OCI-LY7 (cell line): ENCODE data around the gene RMDN2. TPM values are rescaled to one million over a fixed set of nuclear protein-coding genes. Genes with fewer than 3 reads are reported as not detected.

ENCODE experiments used
- BruUV-seq: library from RNA; stranded (reverse); fragments of 400-500 nt; replicated peaks from 2 replicates; lab custom pipeline; 2021; lab: Mats Ljungman, UMichigan
- CTCF ChIA-PET: fragments of 300-600 bp; sonication (Branson Sonifier 250); formaldehyde crosslinking; loops from one replicate; lab custom pipeline; 2022; ENCODE audit warnings: antibody characterized with exemption; ENCODE audit not compliant: unreplicated experiment; lab: Charles Lee
- POLR2A ChIA-PET: fragments of 300-600 bp; sonication (Branson Sonifier 250); formaldehyde crosslinking; loops from one replicate; lab custom pipeline; 2022; ENCODE audit warnings: antibody characterized with exemption; lab: Charles Lee
- DNase-seq: peaks from one replicate; pipeline ENCODE4 v3.0.0-alpha.2; 2015; ENCODE audit warnings: low spot score
- H2AFZ ChIP-seq: fragments of 200-600 bp; sonication (generic), shearing (Covaris generic); 2 replicates; pipeline ENCODE4 v1.6.1; 2014; ENCODE audit warnings: mild to moderate bottlenecking, antibody characterized with exemption, low read length, moderate library complexity
- H3K27ac ChIP-seq: fragments of 200-600 bp; sonication (generic); 2 replicates; pipeline ENCODE4 v1.5.1; 2014; ENCODE audit warnings: mixed run types, low read depth, mild to moderate bottlenecking, moderate library complexity, low read length, inconsistent platforms; ENCODE audit not compliant: poor library complexity, severe bottlenecking
- H3K36me3 ChIP-seq: fragments of 200-600 bp; sonication (generic); 2 replicates; pipeline ENCODE4 v1.6.1; 2014; ENCODE audit warnings: mild to moderate bottlenecking, antibody characterized with exemption, low read length, moderate library complexity, mixed read lengths; ENCODE audit not compliant: insufficient read depth
- H3K4me1 ChIP-seq: fragments of 200-600 bp; sonication (generic); 2 replicates; pipeline ENCODE4 v1.5.1; 2014; ENCODE audit warnings: mild to moderate bottlenecking, low read length; ENCODE audit not compliant: insufficient read depth, poor library complexity, severe bottlenecking
- H3K4me2 ChIP-seq: fragments of 200-600 bp; sonication (generic); 2 replicates; pipeline ENCODE4 v1.6.1; 2014; ENCODE audit warnings: mild to moderate bottlenecking, low read length
- H3K4me3 ChIP-seq: fragments of 200-600 bp; sonication (generic); 2 replicates; pipeline ENCODE4 v1.5.1; 2014; ENCODE audit warnings: mild to moderate bottlenecking, low read depth, low read length; ENCODE audit not compliant: poor library complexity, severe bottlenecking
- H3K79me2 ChIP-seq: fragments of 200-600 bp; sonication (generic); 2 replicates; pipeline ENCODE4 v1.6.1; 2016; ENCODE audit warnings: low read depth, mild to moderate bottlenecking, low read length, moderate library complexity, mixed read lengths; ENCODE audit not compliant: insufficient read depth
- H3K9me2 ChIP-seq: fragments of 200-600 bp; sonication (generic); 2 replicates; pipeline ENCODE4 v1.6.1; 2016; ENCODE audit warnings: mild to moderate bottlenecking, low read length, mixed read lengths; ENCODE audit not compliant: insufficient read depth
- H3K9me3 ChIP-seq: fragments of 200-600 bp; sonication (generic); 2 replicates; pipeline ENCODE4 v1.6.1; 2014; ENCODE audit warnings: mild to moderate bottlenecking, mixed run types, low read length, mixed read lengths
- H4K20me1 ChIP-seq: fragments of 200-600 bp; sonication (generic); 2 replicates; pipeline ENCODE4 v1.6.1; 2014; ENCODE audit warnings: mild to moderate bottlenecking, antibody characterized with exemption, low read length, moderate library complexity, mixed read lengths; ENCODE audit not compliant: insufficient read depth
- EZH2phosphoT487 ChIP-seq: fragments of 200-600 bp; sonication (generic); IDR thresholded peaks from 2 replicates; pipeline ENCODE4 v1.6.1; 2018; ENCODE audit warnings: low read depth, borderline replicate concordance, mild to moderate bottlenecking, mixed run types, antibody characterized with exemption, low read length, moderate library complexity, mixed read lengths
- intact Hi-C: fragments of 100-400 bp; cut with micrococcal nuclease; formaldehyde crosslinking; loops from one replicate; pipeline ENCODE4 v1.10.0; 2022; ENCODE audit not compliant: unreplicated experiment
- total RNA-seq, 2 experiments: library from RNA; depleted of rRNA in 1 of 2; stranded (reverse); fragments of >200 nt in 1 of 2; shearing (Covaris generic) in 1 of 2; gene quantifications; 2 replicates each; pipeline ENCODE4 v1.2.3, GENCODE V29; 2014 to 2022
- TF ChIP-seq, protein P1 (sequence below): fragments of 200-600 bp; sonication (generic); conservative IDR thresholded peaks from 2 replicates; pipeline ENCODE4 v1.5.1; 2014; ENCODE audit warnings: mild to moderate bottlenecking, antibody characterized with exemption, low read length, moderate library complexity, mixed read lengths

Gene RMDN2
- total RNA-seq, 2 experiments from 2014 or later, result 0.50 to 3.1 TPM

DNA sequence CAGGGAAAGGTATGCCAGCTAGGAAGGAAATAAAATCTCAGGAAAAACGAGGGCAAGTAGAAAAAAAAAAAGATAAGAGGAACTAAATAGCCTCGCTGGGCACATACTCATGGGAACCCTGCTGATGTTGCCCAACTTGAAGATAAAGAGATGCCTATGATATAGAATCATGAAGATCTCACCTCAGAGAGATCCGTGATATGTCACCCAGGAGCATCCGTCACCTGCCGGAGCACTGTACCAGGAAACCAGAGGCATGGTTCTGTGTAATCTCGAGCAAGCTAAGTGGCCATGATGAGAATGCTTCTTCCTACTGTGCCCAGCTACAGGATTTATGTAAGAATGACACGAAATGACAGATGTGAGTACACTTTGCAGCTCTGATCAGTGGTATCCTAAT lies 110.9 kb downstream of the RMDN2 start:
- no peaks in the 10 kb centered on the region for H3K4me1 ChIP-seq
- H2AFZ ChIP-seq, result no peak overlapping the region
- TF ChIP-seq, protein P1, sequence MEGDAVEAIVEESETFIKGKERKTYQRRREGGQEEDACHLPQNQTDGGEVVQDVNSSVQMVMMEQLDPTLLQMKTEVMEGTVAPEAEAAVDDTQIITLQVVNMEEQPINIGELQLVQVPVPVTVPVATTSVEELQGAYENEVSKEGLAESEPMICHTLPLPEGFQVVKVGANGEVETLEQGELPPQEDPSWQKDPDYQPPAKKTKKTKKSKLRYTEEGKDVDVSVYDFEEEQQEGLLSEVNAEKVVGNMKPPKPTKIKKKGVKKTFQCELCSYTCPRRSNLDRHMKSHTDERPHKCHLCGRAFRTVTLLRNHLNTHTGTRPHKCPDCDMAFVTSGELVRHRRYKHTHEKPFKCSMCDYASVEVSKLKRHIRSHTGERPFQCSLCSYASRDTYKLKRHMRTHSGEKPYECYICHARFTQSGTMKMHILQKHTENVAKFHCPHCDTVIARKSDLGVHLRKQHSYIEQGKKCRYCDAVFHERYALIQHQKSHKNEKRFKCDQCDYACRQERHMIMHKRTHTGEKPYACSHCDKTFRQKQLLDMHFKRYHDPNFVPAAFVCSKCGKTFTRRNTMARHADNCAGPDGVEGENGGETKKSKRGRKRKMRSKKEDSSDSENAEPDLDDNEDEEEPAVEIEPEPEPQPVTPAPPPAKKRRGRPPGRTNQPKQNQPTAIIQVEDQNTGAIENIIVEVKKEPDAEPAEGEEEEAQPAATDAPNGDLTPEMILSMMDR, result no peak
- TF ChIP-seq EZH2phosphoT487, result no peak
- DNase-seq, result no peak
- H3K27ac ChIP-seq, result no peak overlapping the region
- H3K36me3 ChIP-seq, result no peaks in the 10 kb centered on the region
- no peak overlapping the region for H3K4me2 ChIP-seq
- H4K20me1 ChIP-seq, result no peaks in the 10 kb centered on the region
- H3K4me3 ChIP-seq, result no peak overlapping the region
- BruUV-seq, result no TSS peak
- no peaks in the 10 kb centered on the region for H3K9me3 ChIP-seq
- ChIA-PET POLR2A (interaction anchor here (1.3 kb wide), 1 partner anchor 10 kb away, joined by 3 read pairs; no protein-coding TSS in a partner anchor), CTCF (no interaction called here)
- intact Hi-C loops, result no loop called here
- H3K79me2 ChIP-seq, result no peaks in the 10 kb centered on the region
- no peaks in the 10 kb centered on the region for H3K9me2 ChIP-seq

DNA sequence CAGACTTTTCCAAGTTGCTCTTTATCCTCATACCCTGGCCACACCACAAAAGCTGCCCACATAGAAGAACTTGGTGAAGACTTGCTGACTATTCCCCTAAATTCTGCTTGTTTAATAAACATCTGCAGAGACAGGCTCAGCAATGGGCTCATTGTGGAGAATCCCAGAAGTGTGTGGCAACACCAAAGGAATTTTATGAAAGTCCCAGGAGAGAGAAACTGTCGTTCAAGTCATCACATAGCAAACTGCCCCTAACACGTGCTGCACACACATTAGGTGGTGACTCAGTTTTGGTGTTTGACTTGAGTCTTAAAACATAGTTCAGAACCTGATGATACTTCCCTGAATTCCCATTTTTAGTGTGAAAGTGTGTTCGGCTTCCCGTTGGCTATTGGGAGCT lies 112.2 kb downstream of the RMDN2 start:
- no peaks in the 10 kb centered on the region for H3K79me2 ChIP-seq
- DNase-seq, result no peak
- POLR2A ChIA-PET, result interaction anchor here (1.3 to 1.4 kb wide), 2 partner anchors 11 to 16 kb away, joined by 3 to 4 read pairs; no protein-coding TSS in a partner anchor
- no peaks in the 10 kb centered on the region for H4K20me1 ChIP-seq
- no peak overlapping the region for H3K27ac ChIP-seq
- CTCF ChIA-PET, result no interaction called here
- no peak overlapping the region for H3K4me3 ChIP-seq
- TF ChIP-seq EZH2phosphoT487, result no peak
- TF ChIP-seq, protein P1, result no peak
- BruUV-seq, result no TSS peak
- H3K9me2 ChIP-seq, result no peaks in the 10 kb centered on the region
- no peaks in the 10 kb centered on the region for H3K9me3 ChIP-seq
- H2AFZ ChIP-seq, result no peak overlapping the region
- no peaks in the 10 kb centered on the region for H3K4me1 ChIP-seq
- H3K4me2 ChIP-seq, result no peak overlapping the region
- H3K36me3 ChIP-seq, result no peaks in the 10 kb centered on the region
- intact Hi-C loops, result no loop called here

DNA sequence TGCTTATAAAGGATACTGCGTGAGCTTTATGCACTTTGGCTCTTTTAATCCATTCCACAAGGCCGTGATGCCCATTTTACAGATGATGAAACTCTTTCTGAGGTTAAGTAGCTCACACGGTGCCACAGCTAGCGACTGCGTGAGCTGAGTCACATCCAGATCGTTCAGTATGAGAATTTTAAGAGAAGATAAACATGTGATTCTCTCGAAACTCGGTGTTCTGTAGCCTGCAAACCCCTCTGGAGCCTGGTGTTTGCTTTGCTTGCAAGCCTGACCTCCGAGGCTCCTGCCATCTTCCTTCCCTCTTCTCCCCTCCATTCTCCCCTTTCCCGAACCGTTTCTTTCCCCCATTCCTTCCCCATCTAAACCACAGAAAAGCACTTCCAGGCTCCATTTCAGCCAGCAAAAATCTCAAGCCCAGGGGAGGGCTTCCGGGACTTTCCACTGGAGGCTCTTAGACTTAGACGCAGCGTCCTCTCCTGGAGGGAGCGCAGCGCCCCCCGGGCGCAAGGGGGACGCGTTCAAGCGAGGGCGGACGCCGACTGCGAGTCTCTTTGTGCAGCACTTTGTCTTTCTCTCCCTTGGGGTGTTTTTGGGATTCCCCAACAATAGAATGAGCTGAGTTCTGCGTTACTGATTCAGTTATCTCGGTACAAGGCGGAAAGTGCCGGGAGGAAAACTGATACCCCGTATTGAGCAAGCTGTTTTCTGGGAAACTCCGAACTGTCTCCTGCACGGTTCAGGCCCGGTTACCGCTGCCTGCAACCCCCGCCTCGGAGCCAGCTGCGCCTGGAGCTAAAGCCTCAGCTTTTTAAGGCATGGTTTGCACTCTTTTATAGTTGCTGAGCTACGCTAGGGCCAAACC lies 112.9 kb downstream of the RMDN2 start:
- intact Hi-C loops, result no loop called here
- POLR2A ChIA-PET, result interaction anchor here (0.5 to 1.4 kb wide), 2 partner anchors 15 to 82 kb away, joined by 4 read pairs; no protein-coding TSS in a partner anchor
- Histone ChIP-seq H3K4me2 (no peak overlapping the region), H3K4me3 (no peak overlapping the region), H3K79me2 (no peaks in the 10 kb centered on the region), H3K9me2 (no peaks in the 10 kb centered on the region), H3K9me3 (no peaks in the 10 kb centered on the region), H4K20me1 (no peaks in the 10 kb centered on the region), H3K4me1 (no peaks in the 10 kb centered on the region), H2AFZ (no peak overlapping the region), H3K27ac (no peak overlapping the region), H3K36me3 (no peaks in the 10 kb centered on the region)
- DNase-seq, result no peak
- TF ChIP-seq EZH2phosphoT487, result no peak
- TF ChIP-seq, protein P1, result no peak
- CTCF ChIA-PET, result no interaction called here
- BruUV-seq, result no TSS peak
